HCEC 1CT (cell line): ENCODE results near the gene ERP29.
"Not testable (repeated sequence)": the region's sequence is repeated elsewhere in the genome, so short reads cannot be mapped to it uniquely, and the experiment has no call there.

Source experiments
- DNase-seq: peaks from one replicate; pipeline ENCODE4 v3.0.0-alpha.2; 2017

Gene ERP29

DNA sequence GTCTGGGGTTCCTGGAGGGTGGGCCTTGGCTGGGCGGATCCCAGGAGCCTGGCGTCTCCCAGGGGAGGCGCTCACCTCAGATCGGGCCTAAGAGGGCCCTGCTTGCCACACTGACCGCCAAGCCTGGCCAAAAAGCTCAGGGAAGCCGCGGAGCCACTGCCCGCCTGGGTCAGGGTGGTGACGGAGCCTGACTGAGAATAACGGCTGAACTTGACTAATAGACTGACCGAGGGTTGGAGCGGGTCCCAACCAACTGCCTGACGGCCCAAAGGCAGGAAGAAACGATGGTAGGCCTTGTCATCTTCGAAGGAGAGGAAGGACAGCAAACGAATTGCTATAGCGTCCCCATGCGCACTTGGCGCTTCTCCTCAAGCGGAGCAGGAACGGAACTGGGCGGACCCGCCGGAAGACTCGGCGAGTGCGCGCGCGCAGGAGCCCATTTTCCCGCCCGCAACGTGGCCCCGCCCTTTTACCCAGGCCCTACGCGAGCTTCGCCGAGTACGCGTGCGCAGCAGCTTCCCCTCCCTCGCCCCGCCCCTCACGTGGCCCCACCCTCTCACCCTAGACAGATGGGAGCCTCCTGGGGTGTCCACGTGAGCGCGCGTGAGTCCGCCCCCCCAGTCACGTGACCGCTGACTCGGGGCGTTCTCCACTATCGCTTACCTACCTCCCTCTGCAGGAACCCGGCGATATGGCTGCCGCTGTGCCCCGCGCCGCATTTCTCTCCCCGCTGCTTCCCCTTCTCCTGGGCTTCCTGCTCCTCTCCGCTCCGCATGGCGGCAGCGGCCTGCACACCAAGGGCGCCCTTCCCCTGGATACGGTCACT is at the start of gene ERP29, which contains the start of gene TMEM116:
Gene ERP29 (plus strand): TSS at position 652 of the 826 bp plus-strand sequence. CDS start 40 bp downstream, at position 692.
Gene TMEM116 (minus strand): TSS at position 391 of the 826 bp plus-strand sequence. CDS start 7,895 bp downstream, outside the sequence.
- DNase-seq = peak; percentile 97

DNA sequence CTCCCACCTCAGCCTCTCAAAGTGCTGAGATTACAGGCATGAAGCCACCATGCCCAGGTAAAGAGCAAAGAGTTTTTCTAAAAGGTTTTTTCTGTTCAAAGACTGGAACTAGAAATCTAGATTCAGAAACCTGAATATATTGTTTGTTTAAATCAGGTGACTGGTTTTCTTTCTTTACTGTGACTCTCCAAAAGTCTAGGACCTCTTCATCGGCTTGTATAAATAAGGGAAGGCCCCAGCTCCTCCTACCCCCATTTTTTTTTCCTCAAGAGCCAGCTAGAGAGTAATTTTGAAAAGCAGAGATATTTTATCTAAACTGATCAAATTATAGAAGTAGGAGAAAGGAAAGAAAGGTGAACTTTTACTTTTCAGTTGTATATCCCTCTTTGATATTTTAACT is 48.3 kb upstream of the ERP29 start:
- no peak for DNase-seq

DNA sequence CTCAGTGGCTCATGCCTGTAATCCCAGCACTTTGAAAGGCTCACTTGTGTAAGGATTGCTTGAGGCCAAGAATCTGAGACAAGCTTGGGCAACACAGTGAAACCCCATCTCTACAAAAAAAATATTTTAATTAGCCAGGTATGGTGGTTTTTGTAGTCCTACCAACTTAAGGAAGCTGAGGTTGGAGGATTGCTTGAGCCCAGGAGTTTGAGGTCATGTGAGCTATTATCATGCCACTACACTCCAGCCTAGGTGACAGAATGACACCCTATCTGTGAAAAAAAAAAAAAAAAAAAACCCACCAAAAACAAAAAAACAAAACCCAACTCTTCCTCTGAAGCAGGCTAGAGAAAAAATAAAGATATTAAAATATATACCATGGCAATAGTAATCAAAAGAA is 41.4 kb upstream of the ERP29 start:
- no peak for DNase-seq

DNA sequence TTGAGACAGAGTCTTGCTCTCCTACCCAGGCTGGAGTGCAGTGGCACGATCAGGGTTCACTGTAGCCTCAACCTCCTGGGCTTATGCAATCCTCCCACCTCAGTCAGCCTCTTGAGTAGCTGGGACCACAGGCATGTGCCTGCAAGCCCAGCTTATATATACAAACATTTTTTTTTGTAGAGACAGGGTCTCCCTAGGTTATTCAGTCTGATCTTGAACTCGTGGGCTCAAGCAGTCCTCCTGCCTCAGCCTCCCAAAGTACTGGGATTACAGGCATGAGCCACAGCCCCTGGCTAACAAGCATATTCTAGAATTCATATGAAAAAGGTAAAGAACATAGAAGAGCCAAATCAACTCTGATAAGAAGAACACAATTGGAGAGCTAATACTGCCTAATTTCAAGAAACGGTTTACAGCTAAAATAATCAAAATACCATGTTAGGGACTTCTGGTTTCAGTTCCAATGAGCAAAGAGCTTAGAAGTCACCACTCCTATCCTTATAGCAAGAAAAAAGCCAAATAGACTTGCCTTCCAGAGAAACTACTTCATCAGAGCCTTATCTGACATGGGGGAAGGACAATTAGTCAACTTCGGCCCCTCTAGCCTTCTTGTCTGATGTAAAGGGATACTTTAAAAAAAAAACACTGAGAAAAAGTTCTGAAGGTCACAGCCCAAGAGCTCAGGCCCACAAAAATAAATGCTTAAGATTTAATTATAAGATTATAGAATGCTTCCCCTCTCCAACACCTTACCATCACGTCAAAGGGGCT is 37.9 kb upstream of the ERP29 start:
- no peak for DNase-seq

DNA sequence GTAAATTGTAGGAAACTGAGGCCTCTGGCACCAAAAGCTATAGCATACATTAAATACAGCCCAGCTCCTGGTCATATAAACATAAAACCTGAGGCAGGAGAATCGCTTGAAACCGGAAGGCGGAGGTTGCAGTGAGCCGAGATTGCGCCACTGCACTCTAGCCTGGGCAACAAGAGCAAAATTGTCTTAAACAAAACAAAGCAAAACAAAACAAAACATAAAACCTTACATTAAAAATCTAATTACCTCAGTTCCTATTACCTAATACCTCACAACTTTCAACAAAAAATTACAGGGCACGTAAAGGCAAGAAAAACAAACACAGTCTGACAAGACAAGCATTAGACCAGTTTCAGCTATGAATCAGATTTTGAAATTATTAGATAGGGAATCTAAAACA is 36.9 kb upstream of the ERP29 start:
- no peak for DNase-seq

DNA sequence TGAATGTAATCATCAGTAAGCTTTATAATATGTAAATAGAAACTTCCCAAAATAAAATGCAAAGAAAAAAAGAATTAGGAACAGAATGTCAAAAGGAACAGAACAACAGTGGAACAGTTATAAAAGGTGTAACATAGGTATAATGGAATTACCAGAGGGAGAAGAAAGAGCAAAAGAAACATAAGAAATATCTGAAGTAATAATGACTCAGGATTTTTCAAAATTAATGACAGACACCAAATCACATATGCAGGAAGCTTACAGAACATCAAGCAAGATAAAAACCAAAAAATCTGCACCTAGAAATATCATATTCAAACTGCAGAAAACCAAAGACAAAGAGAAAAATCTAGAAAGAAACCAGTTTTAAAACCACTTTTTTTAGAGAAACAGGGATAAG is 36.4 kb upstream of the ERP29 start:
- DNase-seq = no peak

DNA sequence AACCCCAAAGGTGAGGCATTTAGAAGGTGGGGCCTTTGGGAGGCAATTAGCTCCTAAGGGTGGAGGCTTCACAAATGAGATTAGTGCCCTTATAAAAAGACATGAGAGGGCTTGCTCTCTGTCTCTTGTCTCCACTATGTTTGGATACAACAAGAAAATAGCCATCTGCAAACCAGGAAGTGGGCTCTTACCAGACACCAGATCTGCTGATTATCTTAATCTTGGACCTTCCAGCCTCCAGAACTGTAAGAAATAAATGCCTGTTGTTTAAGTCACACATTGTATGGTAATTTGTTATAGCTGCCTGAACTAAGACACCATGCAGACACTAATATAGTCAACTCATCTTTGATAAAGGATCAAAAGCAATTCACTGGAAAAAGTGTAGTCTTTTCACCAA is 34.7 kb upstream of the ERP29 start:
- no peak for DNase-seq

DNA sequence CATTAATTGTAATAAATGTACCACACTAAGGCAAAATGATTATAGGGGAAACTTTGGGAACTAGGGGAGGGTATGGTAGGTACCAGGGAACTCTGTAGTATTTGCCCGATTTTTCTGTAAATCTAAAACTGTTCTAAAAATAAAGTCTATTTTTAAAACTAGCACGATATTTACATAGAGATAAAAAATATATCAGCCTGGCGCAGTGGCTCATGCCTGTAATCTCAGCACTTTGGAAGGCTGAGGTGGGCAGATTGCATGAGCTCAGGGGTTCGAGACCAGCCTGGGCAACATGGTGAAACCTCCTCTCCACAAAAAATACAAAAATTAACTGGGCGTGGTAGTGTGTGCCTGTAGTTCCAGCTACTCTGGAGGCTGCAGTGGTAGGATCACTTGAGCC is 32.6 kb upstream of the ERP29 start:
- no peak for DNase-seq

DNA sequence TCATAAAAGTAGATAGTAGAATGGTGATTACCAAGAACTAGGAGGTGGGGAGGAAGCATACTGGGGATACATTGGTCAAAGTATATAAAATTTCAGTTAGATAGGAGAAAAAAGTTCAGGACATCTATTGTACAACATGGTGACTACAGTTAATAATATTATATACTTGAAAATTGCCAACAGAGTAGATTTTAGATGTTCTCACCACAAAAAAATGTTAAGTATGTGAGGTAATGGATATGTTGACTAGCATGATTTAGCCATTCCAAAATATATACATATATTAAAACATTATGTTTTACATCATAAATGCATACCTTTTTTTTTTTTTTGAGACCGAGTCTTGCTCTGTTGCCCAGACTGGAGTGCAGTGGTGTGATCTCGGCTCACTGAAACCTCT is 31.2 kb upstream of the ERP29 start:
- DNase-seq = peak; percentile 30

DNA sequence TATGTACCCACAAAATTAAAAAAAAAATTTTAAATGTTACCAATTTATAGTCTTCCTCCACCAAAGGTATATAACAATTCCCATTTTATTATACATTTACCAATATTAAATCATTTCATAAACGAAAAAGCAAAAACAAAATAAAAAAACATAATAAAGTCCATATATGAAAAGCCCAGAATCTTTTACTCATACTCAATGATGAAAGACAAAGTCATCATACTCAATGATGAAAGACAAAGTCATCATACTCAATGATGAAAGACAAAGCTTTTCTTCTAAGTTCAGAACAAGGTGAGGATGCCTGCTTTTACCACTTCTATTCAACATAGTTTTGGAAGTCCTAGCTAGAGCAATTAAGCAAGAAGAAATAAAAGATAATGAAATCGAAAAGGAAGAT is 28.4 kb upstream of the ERP29 start:
- no peak for DNase-seq

DNA sequence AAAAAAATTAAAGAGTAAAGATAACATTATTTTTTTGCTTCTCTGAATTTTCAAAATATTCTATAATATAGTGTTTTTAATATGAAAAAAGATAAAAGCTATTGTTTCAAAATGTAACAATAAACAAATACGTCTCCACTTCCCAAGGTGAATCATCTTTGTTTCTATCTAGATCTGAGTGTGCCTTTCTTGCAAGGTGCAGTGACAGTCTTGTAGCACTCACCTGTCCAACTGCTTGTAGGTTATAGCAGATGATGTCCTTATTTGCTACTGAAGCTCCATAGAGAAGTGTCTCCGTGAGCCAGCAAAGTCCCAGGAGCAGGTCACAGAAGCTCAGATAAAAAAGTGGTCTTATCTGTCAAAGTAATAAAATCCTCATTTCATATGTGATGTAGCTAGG is 21.7 kb upstream of the ERP29 start:
- DNase-seq = no peak

DNA sequence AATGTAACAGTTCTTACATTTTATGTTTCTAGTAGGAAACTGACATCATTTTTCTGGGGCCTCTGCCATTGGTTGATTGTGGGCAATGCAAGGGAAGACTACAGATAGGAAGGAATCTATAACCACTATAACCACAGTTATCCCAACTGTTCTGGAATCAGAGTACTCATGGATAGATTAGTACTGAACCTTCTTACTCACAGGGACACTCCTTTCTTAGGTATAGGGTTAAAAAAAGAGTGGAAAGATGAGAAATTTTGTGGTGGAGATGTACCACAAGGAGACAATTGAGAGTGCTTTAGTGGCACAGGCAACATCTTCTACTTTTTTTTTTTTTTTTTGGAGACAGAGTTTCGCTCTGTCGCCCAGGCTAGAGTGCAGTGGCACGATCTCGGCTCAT is 21.3 kb upstream of the ERP29 start:
- DNase-seq = no peak

DNA sequence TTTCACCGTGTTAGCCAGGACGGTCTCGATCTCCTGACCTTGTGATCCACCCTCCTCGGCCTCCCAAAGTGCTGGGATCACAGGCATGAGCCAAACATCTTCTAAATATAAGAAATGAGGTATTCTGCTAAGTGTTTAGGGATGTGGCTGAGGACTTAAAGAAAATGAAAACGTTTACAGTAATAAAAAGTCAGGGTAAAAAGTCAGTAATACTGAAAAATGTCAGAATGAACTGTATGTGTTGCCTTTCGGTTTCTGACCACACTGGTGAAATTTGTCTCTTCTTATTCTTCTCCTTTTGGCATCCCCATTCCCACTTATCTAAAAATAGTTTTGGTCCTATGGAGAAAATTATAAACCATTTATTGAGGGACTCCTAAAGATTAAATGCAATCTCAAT is 20.8 kb upstream of the ERP29 start:
- DNase-seq = no peak

DNA sequence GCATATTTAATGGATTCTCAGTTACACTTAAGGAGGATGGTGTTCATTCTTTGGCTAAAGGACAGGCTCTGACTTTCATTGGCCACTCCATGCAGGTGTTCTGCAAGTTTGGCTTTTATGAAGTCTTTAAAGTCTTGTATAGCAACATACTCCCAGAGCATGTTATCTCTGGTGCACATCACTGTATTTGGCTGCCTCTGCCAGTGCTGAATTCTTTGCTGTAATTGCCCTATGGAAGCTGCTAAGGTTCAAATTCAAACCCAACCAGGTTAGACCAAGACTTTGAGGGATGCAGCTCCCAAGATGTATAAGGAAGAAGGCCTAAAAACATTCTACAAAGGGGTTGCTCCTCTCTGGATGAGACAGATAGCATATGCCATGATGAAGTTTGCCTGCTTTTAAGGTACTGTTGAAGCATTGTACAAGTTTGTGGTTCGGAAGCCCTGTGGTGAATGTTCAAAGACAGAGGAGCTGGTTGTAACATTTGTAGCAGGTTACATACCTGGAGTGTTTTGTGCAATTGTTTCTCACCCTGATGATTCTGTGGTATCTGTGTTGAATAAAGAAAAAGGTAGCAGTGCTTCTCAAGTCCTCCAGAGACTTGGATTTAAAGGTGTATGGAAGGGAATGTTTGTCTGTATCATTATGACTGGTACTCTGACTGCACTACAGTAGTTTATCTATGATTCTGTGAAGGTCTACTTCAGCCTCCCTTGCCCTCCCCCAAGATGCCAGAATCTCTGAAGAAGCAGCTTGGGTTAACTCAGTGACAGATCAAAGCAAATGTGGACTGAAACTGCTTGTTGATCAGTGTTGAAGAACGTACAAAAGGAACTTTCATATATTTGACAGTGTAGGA is 19.7 kb upstream of the ERP29 start:
- no peak for DNase-seq

DNA sequence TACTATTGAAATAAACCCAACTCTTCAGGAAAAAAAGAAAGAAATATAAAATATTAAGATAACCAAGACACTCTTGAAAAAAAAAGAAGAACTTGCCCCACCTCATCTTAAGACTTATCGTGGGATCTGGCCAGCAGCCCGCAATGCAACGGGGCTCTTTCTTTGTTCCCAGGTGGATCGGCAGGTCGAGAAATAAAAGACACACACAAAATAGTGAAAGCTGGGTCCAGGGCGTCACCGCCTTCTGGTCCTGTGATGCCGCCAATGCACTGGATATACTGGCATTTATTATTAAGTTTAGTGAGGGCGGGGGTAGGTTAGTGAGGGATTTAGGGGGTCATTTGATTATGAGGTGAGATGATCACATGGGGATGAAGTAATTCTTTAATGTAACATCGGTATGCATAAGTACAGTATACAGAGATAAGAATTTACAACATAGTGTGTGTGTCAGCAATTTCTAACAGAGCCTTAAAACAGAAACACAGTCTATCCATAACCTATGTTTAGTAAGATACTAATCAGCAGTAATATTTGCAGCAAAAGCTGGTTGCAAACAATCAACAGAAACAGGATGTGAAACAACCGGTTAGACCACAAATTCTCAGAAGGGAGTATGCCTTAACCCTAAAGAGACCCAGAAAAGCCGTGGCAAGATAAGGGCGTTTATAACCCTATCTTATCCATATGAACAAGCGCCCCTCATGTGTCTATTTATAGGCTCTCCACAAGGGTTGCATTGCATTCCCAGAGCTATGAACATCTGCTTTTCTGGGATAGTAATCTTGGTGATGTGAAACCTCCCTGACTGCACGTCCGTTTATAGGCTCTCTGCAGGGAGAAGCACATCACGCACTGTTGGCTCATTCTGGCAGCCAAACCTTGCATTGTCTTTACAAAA is 18.8 kb upstream of the ERP29 start:
- not testable (repeated sequence) for DNase-seq

DNA sequence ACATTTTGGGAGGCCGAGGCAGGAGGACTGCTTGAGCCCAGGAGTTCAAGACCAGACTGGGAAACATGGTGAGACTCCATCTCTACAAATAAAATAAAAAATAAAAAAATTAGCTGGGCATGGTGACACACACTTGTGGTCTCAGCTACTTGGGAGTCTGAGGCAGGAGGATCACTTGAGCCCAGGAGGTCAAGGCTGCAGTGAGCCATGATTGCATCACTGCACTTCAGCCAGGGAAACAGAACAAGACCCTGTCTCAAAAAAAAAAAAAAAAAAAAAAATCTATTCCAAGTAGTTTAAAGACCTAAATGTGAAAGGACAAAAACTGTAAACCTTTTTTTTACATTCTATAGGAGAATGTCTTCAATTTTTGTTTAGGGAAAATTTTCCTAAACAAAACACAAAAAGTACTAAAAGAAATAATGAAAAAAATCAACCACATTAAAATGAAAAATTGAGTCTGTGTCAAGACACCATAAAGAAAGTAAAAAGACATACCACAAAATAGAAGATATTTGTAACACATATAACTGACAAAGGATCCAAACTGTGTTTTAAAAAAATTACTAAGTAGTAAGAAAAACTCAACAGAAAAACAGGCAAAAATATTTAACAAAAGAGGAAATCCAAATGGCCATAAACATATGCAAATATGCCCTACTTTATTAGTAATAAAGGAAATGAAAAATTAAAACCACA is 17.3 kb upstream of the ERP29 start:
- no peak for DNase-seq

DNA sequence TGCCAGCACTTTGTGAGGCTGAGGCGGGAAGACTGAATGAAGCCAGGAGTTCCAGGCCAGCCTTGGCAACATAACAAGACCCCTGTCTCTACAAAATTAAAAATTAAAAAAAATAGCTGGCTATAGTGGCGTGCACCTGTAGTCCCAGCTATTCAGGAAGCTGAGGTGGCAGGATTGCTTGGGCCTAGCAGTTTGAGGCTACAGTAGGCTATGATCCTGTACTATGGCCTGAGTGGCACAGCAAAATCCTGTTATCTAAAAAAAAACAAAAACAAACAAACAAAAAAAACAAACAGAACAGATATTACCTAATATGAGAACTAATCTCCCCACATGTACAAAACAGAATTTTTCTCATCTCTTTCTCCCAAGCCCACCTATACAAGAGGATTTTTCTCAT is 15.9 kb upstream of the ERP29 start:
- no peak for DNase-seq

DNA sequence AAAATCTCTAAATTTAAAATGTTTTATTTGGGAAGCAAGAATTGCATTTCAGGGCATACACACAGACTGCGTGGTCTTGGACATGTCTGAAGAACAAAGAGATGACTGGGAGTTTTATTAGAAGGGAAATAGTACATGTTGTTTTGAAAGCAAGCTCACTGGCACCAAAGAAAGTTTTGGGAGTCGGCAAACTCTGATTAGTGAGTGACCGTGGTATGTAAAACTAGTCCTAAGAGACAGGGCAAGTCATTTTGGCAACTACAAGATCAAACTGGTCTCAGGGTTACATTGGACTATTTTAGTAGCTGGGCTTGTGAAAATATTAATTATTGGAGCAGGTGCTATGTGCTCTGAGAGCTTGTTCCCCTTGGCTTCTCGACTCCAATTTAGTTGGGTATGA is 15.2 kb upstream of the ERP29 start:
- no peak for DNase-seq

DNA sequence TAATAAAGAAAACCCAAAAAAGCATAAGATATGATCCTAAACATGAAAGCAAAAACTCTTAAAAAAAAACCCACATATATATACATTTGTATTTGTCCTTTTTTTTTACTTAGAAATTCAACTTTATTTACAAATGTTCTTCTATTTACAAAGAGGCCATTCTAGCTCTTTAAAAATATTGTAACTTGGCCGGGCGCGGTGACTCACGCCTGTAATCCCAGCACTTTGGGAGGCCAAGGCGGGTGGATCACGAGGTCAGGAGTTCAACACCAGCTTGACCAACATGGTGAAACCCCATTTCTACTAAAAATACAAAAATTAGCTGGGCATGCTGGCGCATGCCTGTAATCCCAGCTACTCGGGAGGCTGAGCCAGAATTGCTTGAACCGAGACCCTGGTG is 14.1 kb upstream of the ERP29 start:
- DNase-seq = not testable (repeated sequence)

DNA sequence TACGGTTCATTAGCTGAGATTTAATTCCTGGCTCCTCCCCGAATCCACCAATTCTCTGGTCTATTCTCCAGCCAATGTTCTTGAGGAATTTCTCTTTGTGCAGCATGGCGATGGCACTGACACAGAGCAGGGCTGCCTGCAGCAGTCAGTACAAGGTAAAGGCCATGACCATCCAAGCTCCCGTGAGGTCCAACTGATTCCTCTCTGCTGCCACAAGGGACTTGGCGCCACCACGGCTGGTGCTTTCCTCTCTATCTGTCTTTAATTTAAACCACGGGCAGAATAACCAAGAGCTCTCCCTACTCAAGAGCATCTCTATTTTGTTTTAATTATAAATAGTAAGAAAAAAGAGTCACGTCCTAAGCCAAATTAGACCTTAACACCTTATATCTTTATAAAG is 12.4 kb upstream of the ERP29 start:
- DNase-seq = no peak

DNA sequence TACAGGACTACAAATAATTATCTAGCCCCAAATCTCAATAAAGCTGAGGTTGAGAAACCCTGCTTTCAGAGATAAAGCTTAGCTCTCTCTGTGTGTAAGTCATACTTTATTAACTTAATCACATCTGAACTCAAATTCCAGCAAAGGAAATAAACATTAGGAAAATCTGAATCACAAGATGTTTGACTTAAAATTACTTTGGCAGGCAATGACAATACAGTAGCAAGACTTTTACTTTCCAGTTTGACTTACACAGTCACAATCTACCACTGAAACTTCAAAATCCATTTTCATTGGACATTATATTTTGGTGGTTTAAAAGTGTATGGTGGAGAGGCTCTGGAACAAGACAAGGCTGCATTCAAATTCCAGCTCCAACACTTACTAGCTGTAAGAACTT is 11.7 kb upstream of the ERP29 start:
- DNase-seq = peak; percentile 38

DNA sequence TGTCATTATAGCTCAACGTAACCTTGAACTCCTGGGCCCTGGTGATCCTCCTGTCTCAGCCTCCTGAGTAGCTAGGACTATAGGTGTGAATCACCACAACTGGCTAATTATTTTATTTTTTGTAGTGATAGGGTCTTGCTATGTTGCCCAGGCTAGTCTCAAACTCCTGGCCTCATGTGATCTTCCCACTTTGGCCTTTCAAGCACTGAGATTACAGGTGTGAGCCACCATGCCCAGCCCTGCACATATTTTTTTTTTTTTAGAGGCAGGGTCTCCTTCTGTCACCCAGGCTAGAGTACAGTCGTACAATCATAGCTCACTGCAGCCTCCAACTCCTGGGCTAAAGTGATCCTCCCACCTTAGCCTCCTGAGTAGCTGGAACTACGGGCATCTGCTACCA is 9.2 kb upstream of the ERP29 start:
- DNase-seq = no peak
